Smooth muscle cell (in vitro differentiated cells): ENCODE data around the gene SMTN. TPM values are rescaled to one million over a fixed set of nuclear protein-coding genes. Genes with fewer than 3 reads are reported as not detected.
A peak's percentile ranks its signal among the peaks of the same experiment; 100 is the strongest.

Experiments
- DNase-seq: peaks from one replicate; lab custom pipeline; 2025; ENCODE audit not compliant: unreplicated experiment; lab: John Stamatoyannopoulos, UW
- H2AFZ ChIP-seq: fragments of 200-600 bp; sonication (generic); 2 replicates; pipeline ENCODE4 v1.6.0; 2016; ENCODE audit warnings: antibody characterized with exemption, low read depth, mild to moderate bottlenecking
- H3F3A ChIP-seq: fragments of 200-600 bp; sonication (generic); 2 replicates; pipeline ENCODE4 v1.6.0; 2017; ENCODE audit warnings: antibody characterized with exemption, low read depth
- H3K27ac ChIP-seq: fragments of 200-600 bp; sonication (generic); 2 replicates; pipeline ENCODE4 v1.5.1; 2016; ENCODE audit warnings: low read depth, mild to moderate bottlenecking
- H3K27me3 ChIP-seq: fragments of 200-600 bp; sonication (generic); 2 replicates; pipeline ENCODE4 v1.6.1; 2016; ENCODE audit warnings: low read depth, mild to moderate bottlenecking
- H3K36me3 ChIP-seq: fragments of 200-600 bp; sonication (generic); 2 replicates; pipeline ENCODE4 v1.5.1; 2016; ENCODE audit warnings: low read depth
- H3K4me1 ChIP-seq: fragments of 200-600 bp; sonication (generic); 2 replicates; pipeline ENCODE4 v1.5.1; 2016; ENCODE audit warnings: low read depth
- H3K4me2 ChIP-seq: fragments of 200-600 bp; sonication (generic); 2 replicates; pipeline ENCODE4 v1.6.0; 2016; ENCODE audit warnings: mild to moderate bottlenecking
- H3K4me3 ChIP-seq: fragments of 200-600 bp; sonication (generic); 2 replicates; pipeline ENCODE4 v1.5.1; 2016; ENCODE audit warnings: mild to moderate bottlenecking
- H3K79me2 ChIP-seq: fragments of 200-600 bp; sonication (generic); 2 replicates; pipeline ENCODE4 v1.6.0; 2016; ENCODE audit warnings: low read depth, mild to moderate bottlenecking
- H3K9ac ChIP-seq: fragments of 200-600 bp; sonication (generic); 2 replicates; pipeline ENCODE4 v1.6.0; 2016; ENCODE audit warnings: low read depth
- H3K9me3 ChIP-seq: fragments of 200-600 bp; sonication (generic); replicated peaks from 2 replicates; pipeline ENCODE4 v1.5.1; 2016; ENCODE audit warnings: low read depth
- H4K20me1 ChIP-seq: fragments of 200-600 bp; sonication (generic); 2 replicates; pipeline ENCODE4 v1.6.0; 2016; ENCODE audit warnings: low read depth
- WGBS: methylation state at CpG from one replicate; pipeline ENCODE4 v1.1.7; 2016; ENCODE audit warnings: low lambda C conversion rate; 5-methylcytosine and 5-hydroxymethylcytosine counted together
- polyA plus RNA-seq: library from polyadenylated mRNA; unstranded; fragments of >200 nt; fragmentation: Nextera tagmentation; extraction: Ambion mirVana; gene quantifications from 2 replicates; pipeline ENCODE4 v1.2.1, GENCODE V29; 2016
- total RNA-seq: library from RNA; depleted of rRNA; stranded (reverse); fragments of >200 nt; gene quantifications from 2 replicates; pipeline ENCODE4 v1.2.3, GENCODE V29; 2014
- TF ChIP-seq, protein P1 (sequence below): fragments of 200-600 bp; sonication (generic); IDR thresholded peaks from 2 replicates; pipeline ENCODE4 v1.5.1; 2017; ENCODE audit warnings: borderline replicate concordance, mild to moderate bottlenecking, antibody characterized with exemption; ENCODE audit not compliant: insufficient read depth, poor library complexity, severe bottlenecking

Gene SMTN
- total and polyA plus RNA-seq, 2 experiments from 2014 or later: 58.6 to 108 TPM

DNA sequence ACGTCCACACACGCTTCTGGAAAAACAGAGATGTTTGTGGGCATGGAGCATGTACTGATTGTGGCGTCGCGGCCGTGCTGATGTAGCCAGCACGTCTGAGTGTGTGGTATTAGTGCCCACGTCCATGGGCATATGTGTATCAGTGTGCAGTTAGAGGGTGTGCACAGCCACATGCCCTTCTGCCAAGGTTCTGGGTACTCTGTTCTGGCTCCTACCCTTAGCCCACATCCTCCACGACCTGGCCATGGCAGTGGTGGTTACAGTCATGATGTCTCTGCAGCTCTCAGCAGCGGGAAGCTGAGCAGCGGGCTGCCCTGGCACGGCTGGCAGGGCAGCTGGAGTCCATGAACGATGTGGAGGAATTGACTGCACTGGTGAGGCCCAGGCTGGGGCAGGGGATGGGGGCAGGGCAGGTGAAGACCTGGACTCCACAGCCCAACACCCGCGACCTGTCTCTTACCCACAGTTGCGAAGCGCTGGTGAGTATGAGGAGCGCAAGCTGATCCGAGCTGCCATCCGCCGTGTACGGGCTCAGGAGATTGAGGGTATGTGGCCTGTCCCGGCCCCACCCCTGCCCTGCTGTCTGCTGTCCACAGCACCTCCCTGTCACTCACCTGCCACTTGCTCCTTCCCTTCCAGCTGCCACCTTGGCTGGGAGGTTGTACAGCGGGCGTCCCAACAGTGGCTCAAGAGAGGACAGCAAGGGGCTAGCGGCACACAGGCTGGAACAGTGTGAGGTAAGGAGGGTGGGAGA, 7.3 kb downstream of the SMTN start:
- H3K4me2 ChIP-seq: no peak overlapping the region
- H3K4me1 ChIP-seq: peaks cover 11% of the 10 kb centered on the region
- 97% methylated on average over 26 of the region's 26 CpGs for WGBS
- no peak overlapping the region for H3K4me3 ChIP-seq
- no peak overlapping the region for H3K27ac ChIP-seq
- peaks cover 14% of the 10 kb centered on the region for H3K79me2 ChIP-seq
- H2AFZ ChIP-seq: no peak overlapping the region
- TF ChIP-seq, protein P1, sequence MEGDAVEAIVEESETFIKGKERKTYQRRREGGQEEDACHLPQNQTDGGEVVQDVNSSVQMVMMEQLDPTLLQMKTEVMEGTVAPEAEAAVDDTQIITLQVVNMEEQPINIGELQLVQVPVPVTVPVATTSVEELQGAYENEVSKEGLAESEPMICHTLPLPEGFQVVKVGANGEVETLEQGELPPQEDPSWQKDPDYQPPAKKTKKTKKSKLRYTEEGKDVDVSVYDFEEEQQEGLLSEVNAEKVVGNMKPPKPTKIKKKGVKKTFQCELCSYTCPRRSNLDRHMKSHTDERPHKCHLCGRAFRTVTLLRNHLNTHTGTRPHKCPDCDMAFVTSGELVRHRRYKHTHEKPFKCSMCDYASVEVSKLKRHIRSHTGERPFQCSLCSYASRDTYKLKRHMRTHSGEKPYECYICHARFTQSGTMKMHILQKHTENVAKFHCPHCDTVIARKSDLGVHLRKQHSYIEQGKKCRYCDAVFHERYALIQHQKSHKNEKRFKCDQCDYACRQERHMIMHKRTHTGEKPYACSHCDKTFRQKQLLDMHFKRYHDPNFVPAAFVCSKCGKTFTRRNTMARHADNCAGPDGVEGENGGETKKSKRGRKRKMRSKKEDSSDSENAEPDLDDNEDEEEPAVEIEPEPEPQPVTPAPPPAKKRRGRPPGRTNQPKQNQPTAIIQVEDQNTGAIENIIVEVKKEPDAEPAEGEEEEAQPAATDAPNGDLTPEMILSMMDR: no peak
- H3K27me3 ChIP-seq: no peaks in the 10 kb centered on the region
- peaks cover 5% of the 10 kb centered on the region for H3K36me3 ChIP-seq
- no peak overlapping the region for H3K9ac ChIP-seq
- H4K20me1 ChIP-seq: peaks cover 80% of the 10 kb centered on the region
- DNase-seq: no peak
- no peaks in the 10 kb centered on the region for H3K9me3 ChIP-seq
- H3F3A ChIP-seq: peaks cover 5% of the 10 kb centered on the region

DNA sequence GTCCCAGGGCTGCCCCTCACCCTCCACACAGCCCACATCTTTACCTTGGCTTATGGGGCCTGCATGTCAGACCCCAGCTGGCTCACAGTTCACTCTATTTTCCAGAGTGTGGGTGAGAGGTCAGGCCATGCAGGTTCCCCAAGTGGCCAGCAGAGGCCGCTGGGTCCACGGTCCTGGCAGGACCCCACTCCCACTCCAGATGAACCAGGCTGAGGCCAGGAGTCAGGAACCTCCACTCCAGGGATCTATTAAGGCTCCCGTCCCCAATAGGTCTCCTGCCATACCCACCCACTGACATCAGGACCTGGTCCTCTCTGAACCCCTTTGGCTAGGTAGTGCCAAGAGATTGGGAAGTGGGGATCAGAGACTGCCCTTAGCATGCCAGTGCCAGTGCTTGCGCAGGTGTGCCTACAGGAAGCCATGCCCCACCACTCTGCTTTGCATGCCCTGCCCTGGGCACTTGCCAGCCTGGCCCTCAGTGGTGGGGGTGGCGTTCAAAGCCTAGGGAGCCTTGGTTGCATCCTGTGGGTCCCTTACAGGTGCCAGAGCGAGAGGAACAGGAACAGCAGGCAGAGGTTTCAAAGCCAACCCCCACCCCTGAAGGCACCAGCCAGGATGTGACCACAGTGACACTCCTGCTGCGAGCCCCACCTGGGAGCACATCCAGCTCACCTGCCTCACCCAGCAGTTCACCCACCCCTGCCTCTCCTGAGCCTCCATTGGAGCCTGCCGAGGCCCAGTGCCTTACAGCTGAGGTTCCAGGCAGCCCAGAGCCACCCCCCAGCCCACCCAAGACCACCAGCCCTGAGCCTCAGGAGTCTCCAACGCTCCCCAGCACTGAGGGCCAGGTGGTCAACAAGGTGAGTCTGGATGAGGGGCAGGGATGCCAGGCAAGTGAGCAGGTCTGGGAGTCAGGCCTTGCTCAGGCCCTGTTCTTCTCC, 8.3 kb downstream of the SMTN start:
- Histone ChIP-seq H3K27ac (no peak overlapping the region), H3K27me3 (no peaks in the 10 kb centered on the region), H3K4me2 (no peak overlapping the region), H4K20me1 (peaks cover 81% of the 10 kb centered on the region), H3K9ac (no peak overlapping the region), H3K9me3 (no peaks in the 10 kb centered on the region), H3K4me3 (no peak overlapping the region), H3K36me3 (peaks cover 5% of the 10 kb centered on the region), H3K4me1 (peaks cover under 1% of the 10 kb centered on the region), H3K79me2 (peaks cover 7% of the 10 kb centered on the region), H3F3A (no peaks in the 10 kb centered on the region), H2AFZ (no peak overlapping the region)
- no peak for DNase-seq
- TF ChIP-seq, protein P1: peak; percentile 63
- WGBS: 82% methylated on average over 9 of the region's 9 CpGs

DNA sequence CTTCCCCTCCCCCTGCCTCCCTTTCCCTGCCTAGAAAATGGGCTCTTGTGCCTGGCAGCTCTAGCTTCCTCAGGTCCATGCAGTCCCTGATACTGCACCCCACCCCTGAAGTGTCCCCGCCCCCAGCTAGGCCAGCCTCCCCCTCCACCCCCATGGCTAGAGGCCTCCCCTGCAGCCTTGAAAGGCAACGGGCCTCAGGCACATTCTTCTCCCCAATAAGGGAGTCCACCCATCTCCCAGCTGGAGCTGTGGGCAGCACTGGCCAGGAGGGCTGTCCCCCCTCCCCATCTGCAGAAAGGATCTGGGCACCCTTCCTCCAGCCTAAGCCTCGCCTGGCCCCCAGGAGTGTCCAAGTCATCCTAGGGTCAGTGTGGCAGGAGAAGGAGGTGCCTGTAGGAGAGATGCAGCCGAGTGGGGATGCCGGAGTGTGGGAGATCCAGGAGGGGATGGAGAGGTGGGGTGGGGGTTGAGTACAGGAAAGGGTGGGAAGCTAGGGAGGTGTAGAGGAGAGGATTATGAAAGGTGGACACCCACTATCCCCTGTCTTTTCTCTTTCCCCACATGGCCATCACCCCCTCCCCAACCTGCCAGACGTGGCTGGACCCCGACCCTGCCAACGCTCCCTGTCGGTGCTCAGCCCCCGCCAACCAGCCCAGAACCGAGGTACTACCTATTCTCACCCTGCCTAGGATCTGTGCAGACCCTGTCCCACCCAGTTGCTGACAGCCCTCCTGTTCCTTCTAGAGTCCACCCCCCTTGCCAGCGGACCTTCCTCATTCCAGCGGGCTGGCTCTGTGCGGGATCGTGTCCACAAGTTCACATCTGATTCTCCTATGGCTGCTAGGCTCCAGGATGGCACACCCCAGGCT, 9.3 kb downstream of the SMTN start:
- no peaks in the 10 kb centered on the region for H3K4me1 ChIP-seq
- no peak overlapping the region for H3K4me3 ChIP-seq
- H3K27me3 ChIP-seq: no peaks in the 10 kb centered on the region
- DNase-seq: no peak
- TF ChIP-seq, protein P1: no peak
- no peak overlapping the region for H3K9ac ChIP-seq
- peaks cover 81% of the 10 kb centered on the region for H4K20me1 ChIP-seq
- H3K36me3 ChIP-seq: peaks cover 5% of the 10 kb centered on the region
- no peak overlapping the region for H2AFZ ChIP-seq
- H3K4me2 ChIP-seq: no peak overlapping the region
- no peak overlapping the region for H3K27ac ChIP-seq
- peaks cover 7% of the 10 kb centered on the region for H3K79me2 ChIP-seq
- 92% methylated on average over 15 of the region's 15 CpGs for WGBS
- H3K9me3 ChIP-seq: no peaks in the 10 kb centered on the region
- no peaks in the 10 kb centered on the region for H3F3A ChIP-seq
